Mucosa of stomach (tissue), 1 donor: ENCODE measurements around the gene GTPBP2.
"Not testable (repeated sequence)": the region's sequence is repeated elsewhere in the genome, so short reads cannot be mapped to it uniquely, and the experiment has no call there.

Source experiments
- H3K27me3 ChIP-seq: one replicate; pipeline ENCODE4 v1.7.0; 2013; ENCODE audit warnings: mild to moderate bottlenecking, low read length; ENCODE audit not compliant: control insufficient read depth, insufficient read depth
- H3K36me3 ChIP-seq: one replicate; pipeline ENCODE4 v1.7.0; 2013; ENCODE audit warnings: low read length; ENCODE audit not compliant: control insufficient read depth, insufficient read depth
- H3K4me1 ChIP-seq: one replicate; pipeline ENCODE4 v1.7.0; 2013; ENCODE audit warnings: mild to moderate bottlenecking, low read length; ENCODE audit not compliant: control insufficient read depth, insufficient read depth
- H3K4me3 ChIP-seq: one replicate; pipeline ENCODE4 v1.7.0; 2013; ENCODE audit warnings: low read length
- H3K9ac ChIP-seq: one replicate; pipeline ENCODE4 v1.7.0; 2013; ENCODE audit warnings: mild to moderate bottlenecking, low read length, moderate library complexity
- H3K9me3 ChIP-seq: one replicate; pipeline ENCODE4 v1.7.0; 2013; ENCODE audit warnings: mild to moderate bottlenecking, low read length, moderate library complexity; ENCODE audit not compliant: control insufficient read depth
- donor health status: Pancreatic carcinoma.

The GTPBP2 gene

GRCh38 chr6:43645613-43645964 lies 16.5 kb upstream of the GTPBP2 start:
- Histone ChIP-seq H3K9me3 (no peaks in the 10 kb centered on the region), H3K27me3 (no peaks in the 10 kb centered on the region), H3K4me1 (peaks cover 8% of the 10 kb centered on the region), H3K4me3 (no peak overlapping the region), H3K36me3 (peaks cover 9% of the 10 kb centered on the region), H3K9ac (no peak overlapping the region)

GRCh38 chr6:43644940-43645612 lies 16.0 kb upstream of the GTPBP2 start, which contains the start of gene RSPH9:
TSS of gene RSPH9 (plus strand) at chr6:43645036. CDS start at chr6:43645099, 63 bp downstream.
- H3K27me3 ChIP-seq, result no peaks in the 10 kb centered on the region
- H3K4me3 ChIP-seq, result no peak within 1 kb of the TSS
- H3K9me3 ChIP-seq, result no peaks in the 10 kb centered on the region
- H3K9ac ChIP-seq, result no peak within 1 kb of the TSS
- H3K36me3 ChIP-seq, result peaks cover 13% of the 10 kb centered on the region
- H3K4me1 ChIP-seq, result peaks cover 8% of the 10 kb centered on the region

GRCh38 chr6:43639984-43640800 lies 11.1 kb upstream of the GTPBP2 start:
- Histone ChIP-seq H3K9ac (no peak overlapping the region), H3K27me3 (no peaks in the 10 kb centered on the region), H3K9me3 (no peaks in the 10 kb centered on the region), H3K36me3 (peaks cover 15% of the 10 kb centered on the region), H3K4me3 (no peak overlapping the region), H3K4me1 (peaks cover 30% of the 10 kb centered on the region)

GRCh38 chr6:43636308-43636659 lies 7.2 kb upstream of the GTPBP2 start:
- Histone ChIP-seq H3K36me3 (peaks cover 10% of the 10 kb centered on the region), H3K9ac (peak overlapping the region; percentile 92), H3K27me3 (no peaks in the 10 kb centered on the region), H3K9me3 (no peaks in the 10 kb centered on the region), H3K4me3 (peak overlapping the region; percentile 81), H3K4me1 (peaks cover 32% of the 10 kb centered on the region)

- peak within 1 kb of the TSS; percentile 92 for H3K9ac ChIP-seq
- H3K9me3 ChIP-seq, result no peaks in the 10 kb centered on the region
- peaks cover 7% of the 10 kb centered on the region for H3K36me3 ChIP-seq
- peak within 1 kb of the TSS; percentile 81 for H3K4me3 ChIP-seq
- peaks cover 35% of the 10 kb centered on the region for H3K4me1 ChIP-seq
- H3K27me3 ChIP-seq, result no peaks in the 10 kb centered on the region
Observed at GRCh38 chr6:43635387-43636307, 6.6 kb upstream of the GTPBP2 start, which contains the start of gene MAD2L1BP. TSS of gene MAD2L1BP (plus strand) at chr6:43635840. CDS start at chr6:43635876, 36 bp downstream.

- Histone ChIP-seq H3K9ac (peak overlapping the region; percentile 92), H3K4me3 (peak overlapping the region; percentile 81), H3K36me3 (no peaks in the 10 kb centered on the region), H3K4me1 (peaks cover 35% of the 10 kb centered on the region), H3K27me3 (no peaks in the 10 kb centered on the region), H3K9me3 (no peaks in the 10 kb centered on the region)
Observed at GRCh38 chr6:43634702-43635303, 5.7 kb upstream of the GTPBP2 start.

- not testable (repeated sequence) for H3K4me3 ChIP-seq
Observed at GRCh38 chr6:43633002-43633401, 3.9 kb upstream of the GTPBP2 start.

GRCh38 chr6:43630980-43631619 lies 2.0 kb upstream of the GTPBP2 start:
- Histone ChIP-seq H3K36me3 (no peaks in the 10 kb centered on the region), H3K9me3 (no peaks in the 10 kb centered on the region), H3K4me1 (peaks cover 29% of the 10 kb centered on the region), H3K4me3 (no peak overlapping the region), H3K27me3 (no peaks in the 10 kb centered on the region), H3K9ac (no peak overlapping the region)

More at GRCh38 chr6:43633002-43633401, 3.9 kb upstream of the GTPBP2 start:
- H3K27me3 ChIP-seq, H3K36me3 ChIP-seq, H3K9me3 ChIP-seq, H3K9ac ChIP-seq: not testable (repeated sequence)
- peaks cover 30% of the 10 kb centered on the region for H3K4me1 ChIP-seq

GRCh38 chr6:43629505-43630300 lies 639 bp upstream of the GTPBP2 start:
- H3K4me3 ChIP-seq, result peak overlapping the region; percentile 89
- H3K36me3 ChIP-seq, result peaks cover 10% of the 10 kb centered on the region
- H3K9me3 ChIP-seq, result no peaks in the 10 kb centered on the region
- peaks cover 23% of the 10 kb centered on the region for H3K4me1 ChIP-seq
- H3K27me3 ChIP-seq, result no peaks in the 10 kb centered on the region
- peak overlapping the region; percentile 91 for H3K9ac ChIP-seq

- Histone ChIP-seq H3K9me3 (no peaks in the 10 kb centered on the region), H3K4me3 (peak overlapping the region; percentile 57), H3K4me1 (peaks cover 23% of the 10 kb centered on the region), H3K9ac (peak overlapping the region; percentile 93), H3K36me3 (peaks cover 16% of the 10 kb centered on the region), H3K27me3 (no peaks in the 10 kb centered on the region)
Observed at GRCh38 chr6:43628393-43629103, 516 bp downstream of the GTPBP2 start.
